ENCODE data around the gene CYP4A22. TPM values are rescaled to one million over a fixed set of nuclear protein-coding genes. Genes with fewer than 3 reads are reported as not detected.

CYP4A22 gene
- total RNA-seq, 1 donor from 2014 or later = not detected

DNA sequence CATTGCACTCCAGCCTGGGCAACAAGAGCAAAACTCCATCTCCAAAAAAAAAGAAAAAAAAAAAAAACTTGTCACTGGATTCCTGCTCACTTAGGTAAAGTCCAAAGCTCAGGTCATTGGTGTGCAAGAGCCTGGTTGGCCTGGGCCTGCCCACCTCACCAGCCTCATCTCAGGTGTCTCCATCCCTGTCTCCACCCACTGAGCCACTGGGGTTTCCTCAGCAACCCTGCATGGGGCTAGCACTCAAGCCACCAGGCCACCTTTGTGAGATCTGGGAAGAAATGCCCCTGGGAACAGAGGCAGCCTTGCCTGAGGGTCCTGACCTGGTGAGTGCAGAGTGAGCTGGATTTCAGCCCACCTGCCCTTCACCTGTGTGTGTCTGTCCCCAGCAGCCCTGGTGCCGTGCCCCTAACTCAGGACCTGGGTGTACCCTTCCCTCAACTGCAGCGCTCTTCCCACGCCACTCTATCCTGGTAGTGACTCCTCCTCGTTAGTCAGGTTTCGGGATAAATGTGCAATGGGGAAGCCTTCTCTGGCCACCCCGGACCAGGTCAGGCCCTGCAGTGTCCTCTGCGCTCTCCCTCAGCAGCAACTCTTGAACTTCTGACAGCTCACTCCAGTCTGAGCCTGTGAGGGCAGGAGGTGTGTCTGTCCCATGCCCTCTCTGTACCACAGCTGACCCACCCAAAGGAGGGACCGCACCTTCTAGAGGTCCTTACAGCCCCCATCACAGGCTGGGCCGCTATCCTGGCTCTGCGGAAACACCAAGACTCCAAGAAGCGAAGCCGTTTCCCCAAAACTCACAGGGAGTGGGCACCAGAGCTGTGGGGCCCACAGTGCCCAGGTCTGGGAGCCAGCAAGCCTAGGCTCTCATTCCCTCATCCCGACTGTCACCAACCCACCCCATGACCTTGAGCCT lies 49.3 kb downstream of the CYP4A22 start:
- TF ChIP-seq, protein P1, sequence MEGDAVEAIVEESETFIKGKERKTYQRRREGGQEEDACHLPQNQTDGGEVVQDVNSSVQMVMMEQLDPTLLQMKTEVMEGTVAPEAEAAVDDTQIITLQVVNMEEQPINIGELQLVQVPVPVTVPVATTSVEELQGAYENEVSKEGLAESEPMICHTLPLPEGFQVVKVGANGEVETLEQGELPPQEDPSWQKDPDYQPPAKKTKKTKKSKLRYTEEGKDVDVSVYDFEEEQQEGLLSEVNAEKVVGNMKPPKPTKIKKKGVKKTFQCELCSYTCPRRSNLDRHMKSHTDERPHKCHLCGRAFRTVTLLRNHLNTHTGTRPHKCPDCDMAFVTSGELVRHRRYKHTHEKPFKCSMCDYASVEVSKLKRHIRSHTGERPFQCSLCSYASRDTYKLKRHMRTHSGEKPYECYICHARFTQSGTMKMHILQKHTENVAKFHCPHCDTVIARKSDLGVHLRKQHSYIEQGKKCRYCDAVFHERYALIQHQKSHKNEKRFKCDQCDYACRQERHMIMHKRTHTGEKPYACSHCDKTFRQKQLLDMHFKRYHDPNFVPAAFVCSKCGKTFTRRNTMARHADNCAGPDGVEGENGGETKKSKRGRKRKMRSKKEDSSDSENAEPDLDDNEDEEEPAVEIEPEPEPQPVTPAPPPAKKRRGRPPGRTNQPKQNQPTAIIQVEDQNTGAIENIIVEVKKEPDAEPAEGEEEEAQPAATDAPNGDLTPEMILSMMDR (IDR thresholded peaks at IDR 0.05) = no peak
- Mint-ChIP-seq H3K9me3 (ENCODE audit: unreplicated experiment) (no peaks in the 10 kb centered on the region), H3K27me3 (ENCODE audit: unreplicated experiment) (no peaks in the 10 kb centered on the region), H3K27ac (ENCODE audit: unreplicated experiment) (no peak overlapping the region), H3K4me1 (ENCODE audit: unreplicated experiment) (peaks cover 2% of the 10 kb centered on the region), H3K36me3 (ENCODE audit: unreplicated experiment) (no peaks in the 10 kb centered on the region), H3K4me3 (ENCODE audit: unreplicated experiment) (no peak overlapping the region)
- peak; percentile 76 for DNase-seq (ENCODE audit: extremely low spot score, unreplicated experiment)

DNA sequence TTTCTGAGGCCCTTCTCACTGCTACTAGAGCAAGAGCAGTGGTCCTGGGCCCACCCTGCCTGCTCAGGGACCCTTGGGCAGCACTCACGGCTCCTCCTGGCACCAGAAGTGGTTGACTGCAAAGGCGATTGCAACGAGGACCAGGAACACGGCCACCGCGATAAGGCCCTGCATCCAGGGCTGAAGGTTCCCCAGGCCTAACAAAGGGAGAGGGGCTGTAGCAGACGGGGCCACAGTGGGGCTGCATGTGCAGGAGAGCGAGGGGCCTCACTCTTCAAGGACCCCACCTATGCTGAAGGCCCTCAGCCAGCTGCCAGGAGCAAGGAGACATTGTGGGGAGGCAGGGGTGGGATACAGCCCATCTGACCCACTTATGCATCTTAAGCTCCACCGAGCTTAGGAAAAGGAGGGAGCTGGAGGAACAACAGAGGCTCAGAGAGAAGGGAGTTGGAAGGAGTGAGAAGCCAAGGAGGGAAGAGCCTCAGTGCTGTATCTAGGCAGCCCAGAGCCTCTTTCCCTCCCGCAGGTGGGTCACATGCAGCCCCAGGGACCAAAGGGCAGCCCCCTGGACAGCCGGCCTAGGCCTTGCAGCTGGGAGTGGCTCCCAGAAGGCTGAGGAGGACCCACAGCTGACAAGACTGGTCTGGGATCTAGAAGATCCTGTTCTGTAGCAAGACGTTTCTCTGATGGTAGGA lies 50.1 kb downstream of the CYP4A22 start:
- no peaks in the 10 kb centered on the region for H3K27me3 Mint-ChIP-seq (ENCODE audit: unreplicated experiment)
- no peak overlapping the region for H3K27ac Mint-ChIP-seq (ENCODE audit: unreplicated experiment)
- peaks cover 7% of the 10 kb centered on the region for H3K4me1 Mint-ChIP-seq (ENCODE audit: unreplicated experiment)
- DNase-seq (ENCODE audit: extremely low spot score, unreplicated experiment) = peak; percentile 78
- no peaks in the 10 kb centered on the region for H3K36me3 Mint-ChIP-seq (ENCODE audit: unreplicated experiment)
- TF ChIP-seq, protein P1 (IDR thresholded peaks at IDR 0.05) = no peak
- no peak overlapping the region for H3K4me3 Mint-ChIP-seq (ENCODE audit: unreplicated experiment)
- no peaks in the 10 kb centered on the region for H3K9me3 Mint-ChIP-seq (ENCODE audit: unreplicated experiment)

DNA sequence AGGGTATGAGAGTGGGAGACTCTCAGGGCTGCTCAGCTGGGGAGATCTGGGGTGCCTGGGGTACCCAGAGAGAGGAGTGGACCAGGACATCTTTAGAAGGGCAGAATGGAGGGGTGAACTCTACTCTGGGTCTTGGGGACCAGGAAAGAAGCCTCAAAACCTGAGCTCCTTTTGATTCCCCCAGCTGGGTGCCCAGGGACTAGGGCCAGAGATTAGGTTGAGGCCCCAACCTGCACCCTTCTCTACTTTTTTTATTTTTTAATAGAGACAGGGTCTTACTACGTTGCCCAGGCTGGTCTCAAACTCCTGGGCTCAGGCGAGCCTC lies 50.6 kb downstream of the CYP4A22 start:
- H3K27ac Mint-ChIP-seq (ENCODE audit: unreplicated experiment) = no peak overlapping the region
- TF ChIP-seq, protein P1 (IDR thresholded peaks at IDR 0.05) = no peak
- H3K4me3 Mint-ChIP-seq (ENCODE audit: unreplicated experiment) = no peak overlapping the region
- H3K9me3 Mint-ChIP-seq (ENCODE audit: unreplicated experiment) = no peaks in the 10 kb centered on the region
- no peak for DNase-seq (ENCODE audit: extremely low spot score, unreplicated experiment)
- H3K4me1 Mint-ChIP-seq (ENCODE audit: unreplicated experiment) = peaks cover 9% of the 10 kb centered on the region
- H3K27me3 Mint-ChIP-seq (ENCODE audit: unreplicated experiment) = peaks cover 2% of the 10 kb centered on the region
- no peaks in the 10 kb centered on the region for H3K36me3 Mint-ChIP-seq (ENCODE audit: unreplicated experiment)

DNA sequence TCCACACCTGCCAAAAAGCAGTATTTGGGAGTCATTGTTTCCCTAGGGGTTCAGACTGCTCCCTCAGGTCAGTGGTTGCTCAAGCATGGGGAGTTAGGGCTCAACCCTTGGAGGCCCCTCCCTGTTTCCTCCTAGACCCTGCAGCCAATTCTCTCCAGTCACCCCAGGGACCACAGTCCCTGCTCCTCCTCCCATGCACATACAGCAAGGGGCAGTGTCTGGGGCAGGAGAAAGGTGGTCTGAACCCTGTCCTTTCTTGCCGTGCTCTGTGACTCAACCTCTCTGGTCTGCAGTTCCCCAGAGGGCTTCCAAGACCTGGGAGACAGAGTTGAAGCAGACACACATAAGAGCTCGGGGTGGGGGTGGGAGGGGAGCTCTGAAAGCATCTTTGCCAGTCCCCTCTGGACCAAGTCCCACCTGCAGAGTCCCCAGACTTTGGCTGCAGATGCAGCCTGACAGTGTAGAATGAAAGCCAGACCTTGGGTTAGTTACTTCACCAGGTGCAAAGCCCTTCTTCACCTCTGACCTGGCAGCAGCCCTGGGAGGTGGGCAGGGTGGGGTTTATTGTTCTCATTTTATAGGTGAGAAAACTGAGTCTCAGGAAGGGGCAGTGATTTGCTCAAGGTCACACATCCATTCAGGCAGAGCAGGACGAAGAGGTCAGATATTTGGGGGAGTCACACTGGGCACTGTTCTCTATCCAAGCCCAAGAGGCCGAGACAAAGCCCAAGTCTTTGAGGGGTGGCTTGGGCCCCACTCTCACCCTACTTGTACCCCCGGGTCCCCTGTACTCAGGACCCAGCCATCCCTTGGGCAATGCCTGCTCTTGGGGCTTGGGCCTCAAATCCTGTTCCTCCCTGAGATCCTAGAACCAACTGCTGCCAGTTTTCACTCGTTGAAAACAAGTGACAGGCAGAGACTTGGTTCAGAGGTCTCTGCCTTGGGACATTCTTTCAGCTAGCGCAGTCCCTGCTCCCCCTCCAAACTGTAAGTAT lies 51.8 kb downstream of the CYP4A22 start:
- Mint-ChIP-seq H3K9me3 (ENCODE audit: unreplicated experiment) (no peaks in the 10 kb centered on the region), H3K27me3 (ENCODE audit: unreplicated experiment) (peaks cover 8% of the 10 kb centered on the region), H3K4me1 (ENCODE audit: unreplicated experiment) (peaks cover 11% of the 10 kb centered on the region), H3K36me3 (ENCODE audit: unreplicated experiment) (no peaks in the 10 kb centered on the region), H3K27ac (ENCODE audit: unreplicated experiment) (no peak overlapping the region), H3K4me3 (ENCODE audit: unreplicated experiment) (no peak overlapping the region)
- TF ChIP-seq, protein P1 (IDR thresholded peaks at IDR 0.05) = no peak
- peak; percentile 68 for DNase-seq (ENCODE audit: extremely low spot score, unreplicated experiment)
